ENCODE results near the gene CFAP46. TPM values are rescaled to one million over a fixed set of nuclear protein-coding genes. Genes with fewer than 3 reads are reported as not detected.

Gene CFAP46
- total RNA-seq, 1 donor from 2014 or later: 1.6 TPM

DNA sequence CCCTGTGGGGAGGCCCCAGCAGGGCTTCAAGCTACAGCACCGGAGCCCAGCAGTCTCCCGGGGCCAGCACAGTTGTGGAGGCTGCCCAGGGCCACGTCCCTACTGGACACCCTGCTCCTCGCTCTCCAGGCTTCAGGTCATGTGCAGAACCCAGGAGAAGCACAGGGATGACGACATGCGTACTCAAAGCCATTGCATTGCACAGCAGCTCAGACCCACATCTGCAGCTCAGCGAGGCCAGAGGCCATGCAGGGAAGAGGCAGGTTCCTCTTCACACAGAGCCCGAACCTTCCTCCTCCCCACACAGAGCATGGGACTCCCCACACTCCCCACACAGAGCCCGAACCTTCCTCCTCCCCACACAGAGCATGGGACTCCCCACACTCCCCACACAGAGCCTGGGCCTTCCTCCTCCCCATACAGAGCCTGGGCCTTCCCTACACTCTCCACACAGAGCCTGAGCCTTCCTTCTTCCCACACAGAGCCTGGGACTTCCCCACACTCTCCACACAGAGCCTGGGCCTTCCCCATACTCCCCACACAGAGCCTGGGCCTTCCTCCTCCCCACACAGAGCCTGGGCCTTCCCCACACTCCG is 12.3 kb downstream of the CFAP46 start:
- peaks cover 3% of the 10 kb centered on the region for H3K4me1 Mint-ChIP-seq
- no peaks in the 10 kb centered on the region for H3K9me3 Mint-ChIP-seq
- peaks cover 2% of the 10 kb centered on the region for H3K36me3 Mint-ChIP-seq
- peak overlapping the region; percentile 82 for H3K27ac Mint-ChIP-seq
- H3K27me3 ChIP-seq: no peaks in the 10 kb centered on the region
- H3F3A ChIP-seq (ENCODE audit: low read depth): no peaks in the 10 kb centered on the region
- no peak overlapping the region for H3K4me3 ChIP-seq
- no peaks in the 10 kb centered on the region for H3K79me2 ChIP-seq (ENCODE audit: low read depth)
- TF ChIP-seq EZH2phosphoT487 (IDR thresholded peaks at IDR 0.05) (no peak), CTCF (IDR thresholded peaks at IDR 0.05) (no peak), EZH2 (IDR thresholded peaks at IDR 0.05) (no peak)
- DNase-seq (ENCODE audit: low spot score): no peak
- H3K27ac ChIP-seq: no peak overlapping the region
- H3K4me3 Mint-ChIP-seq: no peak overlapping the region
- H3K9ac ChIP-seq: no peak overlapping the region
- no peaks in the 10 kb centered on the region for H3K36me3 ChIP-seq
- no peak overlapping the region for H3K4me2 ChIP-seq
- H3K9me3 ChIP-seq (ENCODE audit: low read depth): no peaks in the 10 kb centered on the region
- H3K4me1 ChIP-seq: peaks cover 5% of the 10 kb centered on the region
- no peaks in the 10 kb centered on the region for H3K27me3 Mint-ChIP-seq (ENCODE audit: insufficient read depth, low read depth)
- no peak overlapping the region for H2AFZ ChIP-seq (replicated peaks)
- no peaks in the 10 kb centered on the region for H4K20me1 ChIP-seq (ENCODE audit: low read depth)

DNA sequence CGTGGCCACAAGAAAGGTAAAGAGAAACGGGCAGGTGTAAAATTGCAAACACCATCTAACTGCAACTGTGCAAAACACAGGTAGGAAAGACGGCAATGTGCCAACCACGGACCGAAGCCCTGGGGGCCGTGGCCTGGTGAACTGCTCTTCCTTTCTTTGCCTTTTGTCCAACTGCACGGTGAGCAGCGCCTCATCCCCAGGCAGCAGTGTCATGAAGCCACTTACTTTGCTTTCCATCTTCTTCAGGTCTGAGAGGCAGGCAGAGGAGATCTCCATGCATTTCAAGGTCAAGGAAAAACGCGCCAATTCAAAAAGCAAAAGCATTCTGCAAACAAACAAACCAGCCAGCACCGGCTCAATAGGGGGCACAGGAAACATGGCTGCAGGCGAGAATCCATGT is 12.9 kb downstream of the CFAP46 start:
- Histone ChIP-seq H4K20me1 (ENCODE audit: low read depth) (no peaks in the 10 kb centered on the region), H3K79me2 (ENCODE audit: low read depth) (no peaks in the 10 kb centered on the region), H3K9me3 (ENCODE audit: low read depth) (no peaks in the 10 kb centered on the region), H3K4me2 (no peak overlapping the region), H3F3A (ENCODE audit: low read depth) (no peaks in the 10 kb centered on the region), H3K27me3 (no peaks in the 10 kb centered on the region), H3K27ac (no peak overlapping the region), H3K4me3 (no peak overlapping the region), H3K4me1 (peaks cover 5% of the 10 kb centered on the region), H3K36me3 (no peaks in the 10 kb centered on the region), H3K9ac (no peak overlapping the region), H2AFZ (replicated peaks) (no peak overlapping the region)
- Mint-ChIP-seq H3K4me1 (peaks cover 3% of the 10 kb centered on the region), H3K36me3 (peaks cover 2% of the 10 kb centered on the region), H3K4me3 (no peak overlapping the region), H3K9me3 (no peaks in the 10 kb centered on the region), H3K27me3 (ENCODE audit: insufficient read depth, low read depth) (no peaks in the 10 kb centered on the region), H3K27ac (no peak overlapping the region)
- TF ChIP-seq EZH2phosphoT487 (IDR thresholded peaks at IDR 0.05) (no peak), EZH2 (IDR thresholded peaks at IDR 0.05) (no peak), CTCF (IDR thresholded peaks at IDR 0.05) (no peak)
- DNase-seq (ENCODE audit: low spot score): no peak

GRCh38 chr10:132928261-132928660 is 14.1 kb downstream of the CFAP46 start:
- no peaks in the 10 kb centered on the region for H3K9me3 ChIP-seq (ENCODE audit: low read depth)
- H3K36me3 ChIP-seq: no peaks in the 10 kb centered on the region
- H3K27ac ChIP-seq: no peak overlapping the region
- H3K9ac ChIP-seq: no peak overlapping the region
- no peak for DNase-seq (ENCODE audit: low spot score)
- no peak for TF ChIP-seq EZH2 (IDR thresholded peaks at IDR 0.05)
- no peak for TF ChIP-seq CTCF (IDR thresholded peaks at IDR 0.05)
- TF ChIP-seq EZH2phosphoT487 (IDR thresholded peaks at IDR 0.05): no peak
- H3K4me2 ChIP-seq: no peak overlapping the region
- no peak overlapping the region for H3K4me3 ChIP-seq
- H3K36me3 Mint-ChIP-seq: peaks cover 2% of the 10 kb centered on the region
- H3K4me3 Mint-ChIP-seq: no peak overlapping the region
- H3K27ac Mint-ChIP-seq: no peak overlapping the region
- no peaks in the 10 kb centered on the region for H3K79me2 ChIP-seq (ENCODE audit: low read depth)
- H3K4me1 ChIP-seq: peaks cover 5% of the 10 kb centered on the region
- H3F3A ChIP-seq (ENCODE audit: low read depth): no peaks in the 10 kb centered on the region
- H3K9me3 Mint-ChIP-seq: no peaks in the 10 kb centered on the region
- no peaks in the 10 kb centered on the region for H3K27me3 ChIP-seq
- peaks cover 2% of the 10 kb centered on the region for H3K27me3 Mint-ChIP-seq (ENCODE audit: insufficient read depth, low read depth)
- no peaks in the 10 kb centered on the region for H4K20me1 ChIP-seq (ENCODE audit: low read depth)
- peaks cover 3% of the 10 kb centered on the region for H3K4me1 Mint-ChIP-seq
- no peak overlapping the region for H2AFZ ChIP-seq (replicated peaks)
